ENCODE measurements around the gene AP1S3.

DNA sequence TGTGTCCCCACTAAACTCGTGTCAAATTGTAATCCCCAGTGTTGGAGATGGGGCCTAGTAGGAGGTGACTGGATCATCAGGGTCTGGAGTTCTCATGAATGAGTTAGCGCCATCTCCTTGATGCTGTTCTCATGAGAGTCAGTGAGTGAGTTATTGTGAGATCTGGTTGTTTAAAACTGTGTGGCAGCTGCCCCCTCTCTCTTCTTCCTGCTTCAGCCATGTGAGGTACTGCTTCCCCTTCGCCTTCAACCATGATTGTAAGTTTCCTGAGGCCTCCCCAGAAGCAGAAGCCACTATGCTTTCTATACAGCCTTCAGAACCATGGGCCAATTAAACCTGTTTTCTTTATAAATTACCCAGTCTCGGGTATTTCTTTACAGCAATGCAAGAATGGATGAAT, 50.4 kb downstream of the AP1S3 start:
- no peak for TF ChIP-seq POLR2AphosphoS5 (IDR thresholded peaks at IDR 0.05)
- TF ChIP-seq, protein P1, sequence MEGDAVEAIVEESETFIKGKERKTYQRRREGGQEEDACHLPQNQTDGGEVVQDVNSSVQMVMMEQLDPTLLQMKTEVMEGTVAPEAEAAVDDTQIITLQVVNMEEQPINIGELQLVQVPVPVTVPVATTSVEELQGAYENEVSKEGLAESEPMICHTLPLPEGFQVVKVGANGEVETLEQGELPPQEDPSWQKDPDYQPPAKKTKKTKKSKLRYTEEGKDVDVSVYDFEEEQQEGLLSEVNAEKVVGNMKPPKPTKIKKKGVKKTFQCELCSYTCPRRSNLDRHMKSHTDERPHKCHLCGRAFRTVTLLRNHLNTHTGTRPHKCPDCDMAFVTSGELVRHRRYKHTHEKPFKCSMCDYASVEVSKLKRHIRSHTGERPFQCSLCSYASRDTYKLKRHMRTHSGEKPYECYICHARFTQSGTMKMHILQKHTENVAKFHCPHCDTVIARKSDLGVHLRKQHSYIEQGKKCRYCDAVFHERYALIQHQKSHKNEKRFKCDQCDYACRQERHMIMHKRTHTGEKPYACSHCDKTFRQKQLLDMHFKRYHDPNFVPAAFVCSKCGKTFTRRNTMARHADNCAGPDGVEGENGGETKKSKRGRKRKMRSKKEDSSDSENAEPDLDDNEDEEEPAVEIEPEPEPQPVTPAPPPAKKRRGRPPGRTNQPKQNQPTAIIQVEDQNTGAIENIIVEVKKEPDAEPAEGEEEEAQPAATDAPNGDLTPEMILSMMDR (IDR thresholded peaks at IDR 0.05): no peak
- no peak for TF ChIP-seq POLR2A (IDR thresholded peaks at IDR 0.05)
- TF ChIP-seq EP300 (IDR thresholded peaks at IDR 0.05): no peak
